ENCODE measurements around the gene TRO. TPM values are rescaled to one million over a fixed set of nuclear protein-coding genes. Genes with fewer than 3 reads are reported as not detected.

Gene TRO
- total RNA-seq, 3 donors from 2014 or later (not counting 1 experiment from before 2014, with no cell fraction given), result 2.9 to 4.3 (median 4.2) TPM

DNA sequence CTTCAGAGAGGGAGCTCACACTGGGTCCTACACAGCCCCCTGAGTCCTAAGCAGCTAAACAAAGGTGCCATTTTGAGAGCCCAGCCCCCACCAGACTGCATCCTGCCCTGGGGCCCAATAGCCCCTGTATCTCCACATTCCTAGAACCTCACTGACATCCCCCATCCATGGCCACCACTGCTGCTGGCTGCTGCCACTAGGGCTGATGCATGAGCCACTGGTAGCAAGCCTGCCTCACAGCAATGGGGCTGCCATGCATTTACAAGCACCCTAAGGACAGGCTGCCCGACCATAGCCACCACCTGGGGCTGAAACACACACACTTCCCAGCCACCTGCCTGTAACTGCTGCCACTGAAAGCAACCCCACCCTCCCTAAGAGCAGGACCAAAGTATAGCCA lies 26.5 kb upstream of the TRO start:
- no peaks in the 10 kb centered on the region for H3K36me3 ChIP-seq (ENCODE audit: control insufficient read depth, insufficient read depth, low read length)

DNA sequence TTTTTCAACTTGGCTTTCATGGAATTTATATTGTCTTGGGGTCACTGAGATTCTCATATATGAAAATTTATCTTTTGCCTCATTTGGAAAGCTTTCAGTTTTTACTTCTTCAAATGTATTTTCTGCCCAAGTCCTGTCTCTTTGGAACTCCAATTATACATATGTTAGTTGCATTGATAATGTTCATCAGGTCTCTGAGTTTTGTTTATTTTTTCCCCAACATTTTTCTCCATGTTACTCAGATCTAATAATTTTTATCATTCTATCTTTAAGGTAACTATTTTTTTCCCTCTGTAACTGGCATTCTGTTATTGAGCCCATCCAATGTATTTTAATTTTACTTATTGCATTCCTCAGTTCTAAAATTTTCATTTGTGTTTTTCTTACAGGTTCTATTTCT lies 10.7 kb upstream of the TRO start:
- H3K9me3 Mint-ChIP-seq, result peaks cover 2 to 4% of the 10 kb centered on the region in 2 donors
- intact Hi-C loops (cut with micrococcal nuclease), result no loop called here
- no peaks in the 10 kb centered on the region for H3K4me1 ChIP-seq (ENCODE audit: control insufficient read depth, insufficient read depth, low read length)
- H3K4me3 ChIP-seq (ENCODE audit: low read length), result no peak overlapping the region
- no peaks in the 10 kb centered on the region for H3K27me3 ChIP-seq (ENCODE audit: control insufficient read depth, insufficient read depth, low read length)
- H3K4me1 Mint-ChIP-seq, result no peaks in the 10 kb centered on the region
- TF ChIP-seq CTCF (IDR thresholded peaks at IDR 0.05), result no peak
- ATAC-seq, result no peak
- H3K36me3 ChIP-seq (ENCODE audit: control insufficient read depth, insufficient read depth, low read length), result no peaks in the 10 kb centered on the region
- no peak for DNase-seq
- H3K27ac Mint-ChIP-seq, result no peak overlapping the region
- H3K27ac ChIP-seq (ENCODE audit: low read length), result no peak overlapping the region
- peaks cover 0 to 9% of the 10 kb centered on the region in 2 donors for H3K27me3 Mint-ChIP-seq (ENCODE audit: low read depth in 2 of 2)
- H3K9me3 ChIP-seq (ENCODE audit: control insufficient read depth, insufficient read depth, low read length), result no peaks in the 10 kb centered on the region
- no peak overlapping the region for H3K4me3 Mint-ChIP-seq
- no peaks in the 10 kb centered on the region for H3K36me3 Mint-ChIP-seq

More for the DNA sequence above, 26.5 kb upstream of the TRO start:
- Histone ChIP-seq H3K4me1 (ENCODE audit: control insufficient read depth, insufficient read depth, low read length) (no peaks in the 10 kb centered on the region), H3K27ac (ENCODE audit: low read length) (no peak overlapping the region), H3K9me3 (ENCODE audit: control insufficient read depth, insufficient read depth, low read length) (no peaks in the 10 kb centered on the region), H3K4me3 (ENCODE audit: low read length) (no peak overlapping the region), H3K27me3 (ENCODE audit: control insufficient read depth, insufficient read depth, low read length) (no peaks in the 10 kb centered on the region)
- Mint-ChIP-seq H3K36me3 (no peaks in the 10 kb centered on the region), H3K4me1 (no peaks in the 10 kb centered on the region), H3K4me3 (no peak overlapping the region), H3K27me3 (ENCODE audit: low read depth in 2 of 2) (peaks cover 14 to 37% of the 10 kb centered on the region in 2 donors), H3K9me3 (no peaks in the 10 kb centered on the region), H3K27ac (no peak overlapping the region)
- no peak for ATAC-seq
- no peak for TF ChIP-seq CTCF (IDR thresholded peaks at IDR 0.05)
- intact Hi-C loops (cut with micrococcal nuclease), result no loop called here
- 67% methylated on average over 1 of the region's 1 CpG for WGBS (ENCODE audit: insufficient coverage)
- no peak for DNase-seq

DNA sequence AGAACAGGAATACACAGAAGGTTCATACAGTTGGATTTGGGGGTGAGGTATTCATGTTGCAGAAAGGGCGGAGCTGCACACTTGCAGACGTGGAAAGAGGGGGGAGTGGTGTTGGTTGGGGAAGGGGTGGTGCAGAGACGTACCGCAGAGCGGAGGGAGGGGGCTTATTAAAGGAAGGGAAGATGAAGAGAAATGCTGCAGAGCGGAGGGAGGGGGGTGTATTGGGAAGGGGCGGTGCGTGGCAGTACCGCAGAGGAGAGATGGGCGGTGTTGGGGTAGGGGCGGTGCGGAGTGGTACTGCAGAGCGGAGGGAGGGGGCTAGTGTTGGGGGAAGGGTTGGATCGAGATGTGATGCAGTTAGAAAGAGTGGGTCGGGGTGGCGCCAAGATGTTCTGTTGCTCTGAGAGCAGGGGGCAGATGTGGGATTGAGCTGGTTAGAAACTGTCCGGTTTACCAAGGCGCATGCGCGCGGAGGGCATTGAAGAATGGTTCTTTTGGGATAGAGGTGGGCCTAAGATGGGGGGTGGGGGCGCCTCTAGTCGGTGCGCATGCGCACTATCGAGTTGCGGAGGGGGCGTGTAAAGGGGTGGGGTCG lies 900 bp downstream of the TRO start:
- Histone ChIP-seq H3K27me3 (ENCODE audit: control insufficient read depth, insufficient read depth, low read length) (no peaks in the 10 kb centered on the region), H3K4me1 (ENCODE audit: control insufficient read depth, insufficient read depth, low read length) (peaks cover 17% of the 10 kb centered on the region), H3K27ac (ENCODE audit: low read length) (no peak overlapping the region), H3K9me3 (ENCODE audit: control insufficient read depth, insufficient read depth, low read length) (no peaks in the 10 kb centered on the region), H3K4me3 (ENCODE audit: low read length) (peak overlapping the region; percentile 48), H3K36me3 (ENCODE audit: control insufficient read depth, insufficient read depth, low read length) (no peaks in the 10 kb centered on the region)
- no peaks in the 10 kb centered on the region for H3K9me3 Mint-ChIP-seq
- no peaks in the 10 kb centered on the region for H3K36me3 Mint-ChIP-seq
- no peak for TF ChIP-seq CTCF (IDR thresholded peaks at IDR 0.05)
- DNase-seq (peak; percentile 24 to 73), ATAC-seq (peak; percentile 41 to 80 (median 73))
- intact Hi-C loops (cut with micrococcal nuclease), result no loop called here
- H3K27ac Mint-ChIP-seq, result peak overlapping the region in 1 of 2 donors; percentile 19
- peaks cover 14 to 24% of the 10 kb centered on the region in 2 donors for H3K4me1 Mint-ChIP-seq
- H3K27me3 Mint-ChIP-seq (ENCODE audit: low read depth in 2 of 2), result no peaks in the 10 kb centered on the region
- peak overlapping the region; percentile 96 for H3K4me3 Mint-ChIP-seq
- WGBS (ENCODE audit: insufficient coverage), result 2% methylated on average over 27 of the region's 29 CpGs

DNA sequence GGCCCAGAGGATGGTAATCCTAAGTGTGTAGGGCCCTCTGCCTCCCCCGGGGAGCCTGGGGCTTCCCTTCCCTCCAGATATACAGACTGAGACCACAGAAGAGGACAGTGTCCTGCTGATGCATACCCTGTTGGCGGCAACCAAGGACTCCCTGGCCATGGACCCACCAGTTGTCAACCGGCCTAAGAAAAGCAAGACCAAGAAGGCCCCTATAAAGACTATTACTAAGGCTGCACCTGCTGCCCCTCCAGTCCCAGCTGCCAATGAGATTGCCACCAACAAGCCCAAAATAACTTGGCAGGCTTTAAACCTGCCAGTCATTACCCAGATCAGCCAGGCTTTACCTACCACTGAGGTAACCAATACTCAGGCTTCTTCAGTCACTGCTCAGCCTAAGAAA lies 1.9 kb downstream of the TRO start:
- DNase-seq, result no peak
- Mint-ChIP-seq H3K4me1 (peaks cover 14 to 24% of the 10 kb centered on the region in 2 donors), H3K36me3 (no peaks in the 10 kb centered on the region), H3K27me3 (ENCODE audit: low read depth in 2 of 2) (no peaks in the 10 kb centered on the region), H3K9me3 (no peaks in the 10 kb centered on the region), H3K4me3 (peak overlapping the region; percentile 96), H3K27ac (peak overlapping the region in 1 of 2 donors; percentile 19)
- 96% methylated on average over 3 of the region's 3 CpGs for WGBS (ENCODE audit: insufficient coverage)
- Histone ChIP-seq H3K27me3 (ENCODE audit: control insufficient read depth, insufficient read depth, low read length) (no peaks in the 10 kb centered on the region), H3K9me3 (ENCODE audit: control insufficient read depth, insufficient read depth, low read length) (no peaks in the 10 kb centered on the region), H3K4me3 (ENCODE audit: low read length) (no peak overlapping the region), H3K4me1 (ENCODE audit: control insufficient read depth, insufficient read depth, low read length) (peaks cover 17% of the 10 kb centered on the region), H3K27ac (ENCODE audit: low read length) (no peak overlapping the region), H3K36me3 (ENCODE audit: control insufficient read depth, insufficient read depth, low read length) (no peaks in the 10 kb centered on the region)
- no peak for ATAC-seq
- no peak for TF ChIP-seq CTCF (IDR thresholded peaks at IDR 0.05)
- intact Hi-C loops (cut with micrococcal nuclease), result no loop called here

Measured in natural killer cell (primary cell).